Measurements from ENCODE around the gene TADA2A.

DNA sequence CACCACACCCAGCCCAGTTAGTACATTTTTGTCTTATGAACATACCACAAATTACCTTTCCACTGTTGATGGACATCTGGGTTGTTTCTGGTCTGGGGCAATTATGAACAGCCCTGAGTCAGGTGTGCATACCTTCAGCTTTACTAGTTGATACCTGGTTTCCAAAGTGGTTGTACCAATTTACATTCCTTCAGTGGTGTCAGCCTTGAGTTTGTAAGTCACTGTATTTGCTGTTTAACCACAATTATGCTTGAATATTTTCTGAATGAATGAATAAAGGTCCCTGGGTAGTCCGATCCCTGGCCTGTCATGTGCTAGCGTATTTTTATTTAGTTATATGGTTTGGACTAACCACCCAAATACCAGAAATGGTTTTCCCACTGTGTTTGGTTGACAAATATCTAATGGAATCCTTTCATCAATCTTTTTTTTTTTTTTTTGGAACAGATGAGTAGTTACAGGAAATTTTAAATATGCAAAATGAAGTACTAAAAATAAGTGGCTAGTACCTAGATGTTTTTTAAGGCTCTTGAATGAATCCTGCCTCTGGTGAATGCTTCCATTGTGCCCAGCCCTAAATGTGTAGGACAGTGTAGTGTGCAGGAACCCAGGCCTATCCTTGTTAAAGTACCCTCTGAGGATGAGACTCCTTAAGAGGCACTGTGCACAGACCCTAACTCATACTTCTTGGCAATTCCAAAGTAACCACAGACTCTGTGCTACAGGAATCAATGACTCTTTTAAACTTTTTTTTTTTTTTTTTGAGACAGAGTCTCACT is 86.8 kb downstream of the TADA2A start:
- no peak for TF ChIP-seq CTCF (conservative IDR thresholded peaks at IDR 0.05; ENCODE audit: low read length)
- TF ChIP-seq EZH2phosphoT487 (IDR thresholded peaks at IDR 0.05; ENCODE audit: borderline replicate concordance, low read depth, low read length), result no peak
